Stromal cell of bone marrow (primary cell): ENCODE measurements around the gene NEK5.
"Not testable (repeated sequence)": the region's sequence is repeated elsewhere in the genome, so short reads cannot be mapped to it uniquely, and the experiment has no call there.

Experiments used
- DNase-seq: peaks from one replicate; pipeline ENCODE4 v3.0.0-alpha.2; 2012; ENCODE audit warnings: low read depth

NEK5 gene

GRCh38 chr13:52128714-52129700, at the start of gene NEK5:
NEK5 (minus strand) TSS chr13:52129073; CDS start chr13:52127482, 1,591 bp downstream.
- DNase-seq = peak; percentile 20

- no peak for DNase-seq
Observed at GRCh38 chr13:52177276-52177675, 48.4 kb upstream of the NEK5 start.

GRCh38 chr13:52173970-52174369, 45.1 kb upstream of the NEK5 start:
- not testable (repeated sequence) for DNase-seq

- no peak for DNase-seq
Observed at GRCh38 chr13:52173373-52173772, 44.5 kb upstream of the NEK5 start.

- not testable (repeated sequence) for DNase-seq
Observed at GRCh38 chr13:52171686-52172085, 42.8 kb upstream of the NEK5 start.

- not testable (repeated sequence) for DNase-seq
Observed at GRCh38 chr13:52170828-52171391, 42.0 kb upstream of the NEK5 start.

- DNase-seq = no peak
Observed at GRCh38 chr13:52169839-52170238, 41.0 kb upstream of the NEK5 start.

GRCh38 chr13:52165411-52165810, 36.5 kb upstream of the NEK5 start:
- DNase-seq = no peak

GRCh38 chr13:52164989-52165388, 36.1 kb upstream of the NEK5 start:
- no peak for DNase-seq

- not testable (repeated sequence) for DNase-seq
Observed at GRCh38 chr13:52163878-52164277, 35.0 kb upstream of the NEK5 start.

- DNase-seq = peak; percentile 23
Observed at GRCh38 chr13:52162279-52163101, 33.6 kb upstream of the NEK5 start.

GRCh38 chr13:52161181-52161646, 32.3 kb upstream of the NEK5 start:
- DNase-seq = no peak

- no peak for DNase-seq
Observed at GRCh38 chr13:52160506-52160905, 31.6 kb upstream of the NEK5 start.

GRCh38 chr13:52160053-52160452, 31.2 kb upstream of the NEK5 start:
- DNase-seq = no peak

- DNase-seq = peak; percentile 50
Observed at GRCh38 chr13:52159159-52159982, 30.5 kb upstream of the NEK5 start, which contains the start of gene NEK3. NEK3 (minus strand) TSS chr13:52159597; CDS start chr13:52156191, 3,406 bp downstream.

GRCh38 chr13:52158629-52159158, 29.8 kb upstream of the NEK5 start:
- peak; percentile 22 for DNase-seq

GRCh38 chr13:52156724-52157261, 27.9 kb upstream of the NEK5 start:
- DNase-seq = no peak

GRCh38 chr13:52155177-52155576, 26.3 kb upstream of the NEK5 start:
- DNase-seq = no peak

- DNase-seq = no peak
Observed at GRCh38 chr13:52147225-52147624, 18.4 kb upstream of the NEK5 start.

- no peak for DNase-seq
Observed at GRCh38 chr13:52141299-52141698, 12.4 kb upstream of the NEK5 start.

GRCh38 chr13:52137489-52137888, 8.6 kb upstream of the NEK5 start:
- no peak for DNase-seq
